HUDEP-2 (cell line): ENCODE measurements around the gene GSG1L.

Experiments
- DNase-seq, 76 experiments: peaks; one replicate each; lab custom pipeline; 2025; ENCODE audit not compliant: unreplicated experiment in 76 of 76; lab: John Stamatoyannopoulos, UW

Gene GSG1L

DNA sequence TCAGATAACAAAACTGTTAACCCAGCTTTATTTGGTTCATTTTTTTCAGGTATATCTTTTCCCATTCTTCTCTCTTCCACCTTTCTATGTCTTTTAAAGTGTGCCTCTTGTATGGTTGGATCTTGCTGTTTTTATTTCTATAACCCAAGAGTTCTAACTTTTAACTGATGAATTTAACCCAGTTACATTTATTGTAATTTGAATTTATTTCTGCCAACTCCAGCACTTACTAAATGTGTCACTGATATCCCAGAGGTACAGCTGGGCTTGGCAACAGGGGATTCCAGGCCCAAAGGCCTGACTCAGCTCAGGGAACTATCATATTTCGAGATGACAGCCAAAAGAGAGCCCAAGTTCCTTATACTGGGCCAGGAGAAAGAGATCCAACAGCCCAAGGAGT is 200.1 kb downstream of the GSG1L start:
- DNase-seq: no peak

GRCh38 chr16:27862953-27863352 is 200.6 kb downstream of the GSG1L start:
- DNase-seq: no peak

DNA sequence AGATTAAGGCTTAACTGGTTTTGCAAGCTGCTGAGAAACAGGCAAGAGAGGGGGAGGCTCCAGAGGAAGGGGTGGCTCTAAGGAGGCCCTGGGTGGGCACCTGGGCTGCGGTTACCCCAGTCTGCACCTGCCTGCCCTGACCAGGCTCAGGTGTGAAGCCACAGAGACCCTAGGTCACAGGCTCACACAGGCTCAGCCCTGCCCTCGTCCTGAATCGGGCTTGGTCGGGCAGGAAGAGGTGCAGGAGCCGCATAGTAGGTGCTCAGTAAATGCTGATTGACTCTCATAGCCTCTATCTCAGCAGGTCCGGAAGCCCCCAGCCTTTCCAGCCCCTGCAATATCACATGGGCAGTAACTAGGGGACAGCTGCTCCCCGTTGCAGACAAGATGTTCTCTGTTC is 203.4 kb downstream of the GSG1L start:
- DNase-seq: no peak

DNA sequence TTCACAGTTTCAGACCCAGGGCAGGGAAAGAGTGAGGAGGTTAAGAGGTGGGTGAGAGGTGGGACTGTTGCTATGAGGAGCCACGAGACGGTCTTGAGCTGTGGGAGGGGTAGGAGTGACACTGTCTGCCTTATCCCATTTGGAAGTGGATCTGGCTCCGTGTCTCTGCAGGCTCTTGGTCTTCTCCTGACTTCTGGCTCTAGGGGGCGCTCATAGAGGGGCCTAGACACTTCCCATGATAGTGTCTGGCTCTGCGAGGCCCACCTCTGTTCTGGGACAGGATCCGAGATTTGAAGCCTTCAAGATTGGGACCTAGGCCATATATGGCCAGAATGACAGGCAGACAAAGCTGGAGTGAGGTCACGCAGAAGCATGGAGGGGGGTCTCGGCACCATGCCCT is 204.5 kb downstream of the GSG1L start:
- no peak for DNase-seq

DNA sequence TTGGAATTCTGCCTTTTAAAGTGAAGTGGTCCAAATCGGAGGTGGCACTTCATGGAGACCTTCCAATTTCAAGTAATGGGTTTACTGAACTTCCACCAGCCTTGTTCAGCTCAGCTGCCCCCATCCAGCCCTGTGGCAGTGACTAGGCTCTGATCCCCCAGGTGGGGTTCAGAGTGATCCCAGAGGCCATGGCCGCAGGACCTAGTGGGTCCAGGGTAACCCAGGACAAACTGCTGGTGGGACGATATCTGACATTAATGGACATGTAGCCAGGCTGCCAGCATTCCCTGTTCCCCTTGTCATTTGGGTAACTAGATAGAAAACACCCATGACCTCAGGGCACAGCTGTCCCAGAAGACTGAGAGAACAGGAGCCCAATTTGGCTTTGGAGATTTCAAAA is 209.9 kb downstream of the GSG1L start:
- DNase-seq: no peak

DNA sequence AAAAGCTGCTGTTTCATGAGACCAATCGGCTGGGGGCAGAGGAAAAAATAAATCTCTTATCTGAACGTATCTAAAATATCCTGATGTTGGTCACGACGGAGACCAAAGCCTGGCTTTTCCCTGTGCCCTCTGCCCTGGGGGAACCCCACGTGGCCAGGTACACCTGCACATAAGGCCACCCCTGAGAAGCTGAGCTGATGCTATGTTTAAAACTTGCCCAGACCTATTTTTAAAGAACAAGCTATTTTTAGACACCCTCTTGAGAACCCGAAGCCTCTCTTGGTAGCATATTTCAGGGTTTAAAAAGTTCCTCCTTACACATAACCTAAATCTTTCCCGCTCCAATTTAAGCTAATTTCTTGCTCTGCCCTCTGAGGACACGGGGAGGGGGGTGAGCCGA is 210.4 kb downstream of the GSG1L start:
- DNase-seq: no peak

DNA sequence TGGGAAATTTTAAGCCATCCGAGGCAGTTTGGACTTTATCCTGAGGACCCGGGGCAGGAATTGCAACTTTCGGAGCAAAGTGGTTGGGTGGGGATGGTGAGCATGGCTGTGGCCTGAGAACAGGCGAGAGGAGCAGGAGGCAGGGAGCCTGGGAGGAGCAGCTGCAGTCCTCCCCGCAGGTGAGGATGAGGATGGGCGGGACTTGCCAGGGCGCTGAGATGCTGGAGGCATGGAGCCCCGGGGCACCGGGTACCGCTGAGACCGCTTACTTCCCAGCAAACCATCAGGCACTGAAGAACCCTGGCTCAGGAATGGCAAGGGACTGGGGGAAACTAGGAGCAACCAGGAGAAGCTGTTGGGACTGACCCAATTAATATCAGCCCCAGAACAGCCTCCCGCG is 210.8 kb downstream of the GSG1L start:
- no peak for DNase-seq

DNA sequence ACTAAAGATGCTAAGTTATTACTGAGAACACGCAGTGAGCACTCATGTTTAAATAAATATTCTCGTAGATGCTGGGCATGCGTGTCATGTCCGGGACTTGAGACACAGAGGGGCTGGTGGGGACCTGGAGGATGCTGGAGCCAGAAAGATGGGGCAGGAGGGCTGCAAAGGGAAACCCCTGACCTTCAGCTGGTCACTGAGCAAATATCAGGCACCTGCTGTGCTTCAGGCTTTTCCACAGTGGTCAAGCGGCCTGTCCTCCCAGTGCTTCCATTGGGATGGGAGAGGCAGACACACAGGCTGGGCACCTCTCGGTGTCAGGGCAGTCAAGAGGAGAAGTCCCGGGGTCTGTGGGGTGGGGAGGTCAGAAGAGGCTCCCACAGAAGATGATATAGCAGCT is 211.4 kb downstream of the GSG1L start:
- DNase-seq: no peak

DNA sequence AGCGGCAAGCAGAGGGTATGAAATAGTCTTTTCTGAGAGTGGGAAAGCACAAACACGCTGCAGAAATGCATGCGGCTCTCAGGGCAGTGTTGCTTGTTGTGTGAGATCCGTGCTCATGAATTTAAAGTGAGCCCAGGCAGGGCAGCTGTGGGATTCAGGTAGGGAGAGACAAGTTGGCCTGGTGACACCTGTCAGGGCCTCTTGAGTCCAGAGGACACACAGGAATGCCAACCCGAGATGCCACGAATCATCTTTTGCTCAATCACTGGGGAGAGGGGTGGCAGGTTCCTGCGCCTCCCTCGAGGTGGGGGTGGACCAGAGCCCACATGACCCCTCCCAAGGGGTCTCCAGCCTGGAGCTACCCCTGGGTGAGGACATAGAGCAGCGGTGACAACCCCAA is 211.9 kb downstream of the GSG1L start:
- no peak for DNase-seq

GRCh38 chr16:27849621-27850020 is 213.9 kb downstream of the GSG1L start:
- DNase-seq: no peak

DNA sequence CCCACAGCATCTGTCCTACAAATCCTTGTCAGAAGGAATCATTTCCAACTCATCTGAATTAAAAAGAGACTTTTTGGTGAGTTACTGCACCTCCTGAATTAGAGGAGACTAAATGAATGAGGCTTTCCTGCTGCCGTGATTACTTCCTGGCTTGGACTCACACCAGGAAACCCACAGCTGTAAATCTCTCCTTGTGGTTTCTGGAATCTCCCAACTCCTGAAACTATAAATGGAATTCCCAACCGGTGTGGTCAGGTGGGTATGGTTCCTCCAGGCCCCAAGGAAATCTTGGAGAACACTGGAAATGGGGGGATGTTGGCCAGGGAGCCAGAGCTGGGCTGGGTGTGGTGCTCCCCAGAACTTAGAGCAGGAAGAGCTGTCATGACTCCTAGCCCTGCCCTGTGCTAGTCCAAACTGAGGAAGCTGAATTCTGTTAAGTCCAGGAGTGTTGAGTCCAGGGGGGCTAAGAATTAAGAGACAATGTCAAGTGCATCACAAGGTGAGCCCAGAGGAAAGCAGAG is 216.4 kb downstream of the GSG1L start:
- DNase-seq: no peak

DNA sequence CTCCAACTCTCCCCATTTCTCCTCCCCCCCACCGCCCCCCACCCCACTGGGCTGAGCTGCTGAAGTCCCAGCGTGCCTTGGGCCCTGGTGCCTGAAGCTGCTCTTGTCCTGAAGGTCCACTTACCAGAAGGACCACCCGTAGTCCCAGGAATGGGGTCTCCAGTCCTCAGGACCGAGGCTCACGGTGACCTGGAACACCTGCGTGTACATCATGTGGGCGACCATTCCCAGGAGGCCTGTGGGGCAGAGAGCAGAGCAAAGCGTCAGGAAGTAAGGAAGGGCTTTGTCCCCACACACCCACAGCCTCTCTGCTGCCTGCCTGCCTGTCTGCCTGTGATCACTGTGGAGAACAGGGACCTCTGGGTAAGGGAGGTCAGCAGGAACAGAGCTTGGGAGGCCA is 218.7 kb downstream of the GSG1L start:
- DNase-seq: no peak

GRCh38 chr16:27843800-27844199 is 219.7 kb downstream of the GSG1L start:
- no peak for DNase-seq

GRCh38 chr16:27841911-27842310 is 221.6 kb downstream of the GSG1L start:
- DNase-seq: no peak

DNA sequence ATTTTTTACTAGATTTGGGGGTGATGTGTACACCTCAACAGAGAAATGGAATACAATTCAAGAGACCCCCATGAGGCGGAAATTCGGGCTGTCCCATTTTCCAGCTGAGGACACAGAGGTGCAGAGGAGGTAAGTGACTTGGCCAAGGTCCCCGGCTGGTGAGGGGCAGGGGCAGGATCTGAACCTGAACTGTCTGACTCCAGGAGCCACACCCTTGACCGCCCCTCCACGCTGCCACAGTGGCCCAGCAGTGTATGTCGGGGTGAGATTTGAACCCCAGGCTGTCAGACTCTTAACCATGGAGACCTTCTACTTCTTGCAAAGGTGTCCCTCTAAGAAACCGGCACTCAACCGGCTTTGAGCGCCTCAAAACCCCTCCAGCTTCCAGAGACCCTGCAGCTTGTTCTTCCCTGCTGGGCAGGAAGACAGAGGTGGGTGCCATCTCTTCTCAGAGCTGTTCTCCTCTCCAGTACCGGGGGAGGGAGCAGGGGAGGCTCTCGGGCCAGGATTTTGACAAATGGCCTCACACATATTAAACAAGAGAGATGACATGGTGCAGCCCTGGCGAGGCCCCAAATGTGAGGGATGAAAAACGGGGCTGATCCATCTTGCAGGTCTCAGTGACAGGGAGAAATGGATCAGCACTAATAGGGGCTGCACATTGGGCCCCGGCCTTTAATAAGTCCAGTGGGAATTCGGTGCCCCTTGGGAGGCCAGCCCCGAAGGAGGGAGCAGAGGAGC is 222.3 kb downstream of the GSG1L start:
- no peak for DNase-seq

GRCh38 chr16:27840311-27841060 is 223.0 kb downstream of the GSG1L start:
- DNase-seq: no peak

DNA sequence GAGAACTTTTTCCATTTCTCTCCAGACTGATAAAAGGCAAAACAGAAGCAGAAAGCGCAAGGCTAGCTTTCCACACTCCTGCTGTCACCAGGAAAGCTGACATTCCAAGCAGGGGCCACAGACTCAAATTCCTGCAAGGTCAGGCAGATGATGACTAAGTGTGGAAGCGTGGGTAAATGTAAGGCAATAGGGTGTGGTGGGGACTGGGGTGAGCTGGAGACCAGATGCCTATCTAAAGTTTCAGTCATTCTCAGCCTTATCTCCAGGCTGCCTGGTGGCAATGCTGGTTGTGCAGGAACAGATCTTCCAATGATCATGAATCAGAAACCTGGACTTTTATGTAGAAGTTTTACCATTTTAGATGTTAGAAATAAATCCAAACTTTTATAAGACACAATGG is 224.1 kb downstream of the GSG1L start:
- DNase-seq: no peak

DNA sequence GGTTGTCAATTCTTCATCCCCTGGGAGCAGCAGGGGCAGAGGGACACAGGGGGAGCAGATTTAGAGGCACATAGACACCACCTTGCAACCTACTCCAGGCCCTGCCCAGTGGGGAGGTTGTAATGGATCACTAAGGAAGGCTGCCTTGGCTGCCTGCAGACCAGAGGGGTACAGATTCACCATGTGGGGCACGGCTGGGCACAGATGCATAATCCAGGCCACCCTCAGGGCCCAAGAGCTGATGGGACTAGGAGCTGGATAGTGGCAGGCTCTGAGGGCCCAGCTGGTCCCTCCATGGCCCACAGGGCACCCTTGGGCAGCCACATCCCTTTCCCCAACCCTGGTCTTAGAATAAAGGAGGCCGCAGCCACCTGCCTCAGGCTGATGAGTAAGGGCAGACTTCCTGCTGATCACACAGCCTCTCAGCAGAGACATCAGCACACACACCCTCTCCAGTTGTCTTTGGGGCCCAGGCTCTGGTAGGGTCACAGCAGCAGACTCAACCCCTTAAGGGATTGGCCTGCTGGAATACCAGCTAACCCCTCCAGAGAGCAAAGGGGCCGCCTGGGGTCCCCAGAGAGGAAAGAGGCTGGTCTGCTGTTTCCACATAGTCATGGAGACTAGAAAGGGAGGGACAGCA is 224.9 kb downstream of the GSG1L start:
- no peak for DNase-seq

- no peak for DNase-seq
These were observed 233.5 kb downstream of the GSG1L start for GRCh38 chr16:27829975-27830374.

- DNase-seq: no peak
These were observed 234.8 kb downstream of the GSG1L start for GRCh38 chr16:27828671-27829070.

- DNase-seq: no peak
These were observed 235.7 kb downstream of the GSG1L start for GRCh38 chr16:27827765-27828164.

DNA sequence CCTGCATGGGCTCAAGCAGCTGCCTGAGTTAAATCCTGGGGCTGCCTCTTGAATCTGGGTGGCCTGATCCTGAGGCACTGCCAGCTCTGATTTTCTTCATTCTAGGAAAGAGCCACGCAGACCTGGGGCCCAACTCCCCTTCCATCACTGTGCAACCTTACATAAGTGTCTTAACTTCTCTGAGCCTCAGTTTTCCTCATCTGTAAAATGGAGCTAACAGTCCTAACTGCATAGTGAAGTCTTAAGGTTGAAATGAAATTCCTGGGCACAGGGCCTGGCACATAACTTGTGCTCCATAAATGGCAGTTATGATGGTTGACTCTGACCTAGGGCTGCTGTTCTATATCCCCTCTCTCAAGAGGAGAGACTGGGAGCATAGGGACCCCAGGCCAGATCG is 236.6 kb downstream of the GSG1L start:
- no peak for DNase-seq
